H1 (cell line): ENCODE data around the gene CHST11. TPM values are rescaled to one million over a fixed set of nuclear protein-coding genes. Genes with fewer than 3 reads are reported as not detected.

Experiments
- CTCF ChIA-PET: fragments of 300-600 bp; sonication (Branson Sonifier 250); formaldehyde crosslinking; loops from one replicate; lab custom pipeline; 2021; ENCODE audit not compliant: partially characterized antibody; lab: Charles Lee
- POLR2A ChIA-PET: fragments of 300-600 bp; sonication (Branson Sonifier 250); formaldehyde crosslinking; loops from one replicate; lab custom pipeline; 2021; ENCODE audit warnings: inconsistent platforms; ENCODE audit not compliant: partially characterized antibody; lab: Charles Lee
- DNase-seq, 2 experiments: peaks; one replicate each; pipeline versions ENCODE4 v3.0.0 to v3.0.0-alpha.2; 2010 to 2022; ENCODE audit warnings: low spot score in 2 of 2, low read depth in 1 of 2, mixed read lengths in 1 of 2
- FAIRE-seq: peaks from 2 replicates; lab custom pipeline; 2011; peaks lifted over from hg19 to GRCh38; lab: Jason Lieb, UNC
- H2AFZ ChIP-seq: 2 replicates; pipeline ENCODE4 v1.8.1; 2012; ENCODE audit warnings: low read length, inconsistent platforms
- H2AK5ac ChIP-seq: 2 replicates; pipeline ENCODE4 v1.6.1; 2013; ENCODE audit warnings: low read depth, low read length
- H2BK120ac ChIP-seq: replicated peaks from 2 replicates; pipeline ENCODE3; 2013; ENCODE audit warnings: low read depth, low read length, inconsistent platforms
- H2BK12ac ChIP-seq: 2 replicates; pipeline ENCODE4 v1.6.1; 2013; ENCODE audit warnings: low read depth, low read length
- H2BK15ac ChIP-seq: 2 replicates; pipeline ENCODE4 v1.6.1; 2013; ENCODE audit warnings: low read length
- H2BK20ac ChIP-seq: 2 replicates; pipeline ENCODE4 v1.6.1; 2013; ENCODE audit warnings: low read length
- H2BK5ac ChIP-seq: 2 replicates; pipeline ENCODE4 v1.6.1; 2013; ENCODE audit warnings: low read depth, low read length
- H3K14ac ChIP-seq: 2 replicates; pipeline ENCODE4 v1.6.1; 2013; ENCODE audit warnings: inconsistent platforms; ENCODE audit not compliant: insufficient read length
- H3K18ac ChIP-seq: 2 replicates; pipeline ENCODE4 v1.6.1; 2013; ENCODE audit warnings: low read length; ENCODE audit errors: extremely low read depth
- H3K23ac ChIP-seq: 2 replicates; pipeline ENCODE4 v1.6.1; 2013; ENCODE audit warnings: inconsistent platforms; ENCODE audit not compliant: insufficient read length
- H3K23me2 ChIP-seq: 2 replicates; pipeline ENCODE4 v1.6.1; 2013; ENCODE audit warnings: low read depth, low read length
- H3K27ac ChIP-seq: 2 replicates; pipeline ENCODE4 v1.6.1; 2011; ENCODE audit warnings: low read depth, low read length, inconsistent platforms
- H3K27me3 ChIP-seq, 4 experiments: replicated peaks in 1 of 4; 1 replicate in 1 of 4; 2 replicates in 3 of 4; pipeline versions ENCODE4 v1.6.1 to v1.8.1; 2011 to 2013; ENCODE audit warnings: low read length in 3 of 4, mild to moderate bottlenecking in 3 of 4, inconsistent platforms in 2 of 4, mixed read lengths in 2 of 4, moderate library complexity in 1 of 4; ENCODE audit not compliant: control insufficient read depth in 3 of 4, insufficient read depth in 3 of 4; ENCODE audit errors: extremely low read depth in 1 of 4
- H3K36me3 ChIP-seq, 4 experiments: 2 replicates each; pipeline versions ENCODE4 v1.6.1 to v1.8.1; 2011 to 2013; ENCODE audit warnings: mild to moderate bottlenecking in 4 of 4, low read length in 3 of 4, moderate library complexity in 2 of 4, control low read depth in 1 of 4, inconsistent platforms in 1 of 4; ENCODE audit not compliant: insufficient read depth in 4 of 4, control insufficient read depth in 2 of 4
- H3K4ac ChIP-seq: replicated peaks from 2 replicates; pipeline ENCODE3; 2013; ENCODE audit warnings: low read length, low read depth, mixed read lengths, inconsistent platforms; ENCODE audit not compliant: insufficient read length
- H3K4me1 ChIP-seq, 4 experiments: replicated peaks in 1 of 4; 1 replicate in 1 of 4; 2 replicates in 3 of 4; pipeline versions ENCODE4 v1.6.1 to v1.8.1; 2011 to 2013; ENCODE audit warnings: low read length in 3 of 4, inconsistent platforms in 2 of 4, mixed read lengths in 1 of 4; ENCODE audit not compliant: insufficient read depth in 4 of 4, control insufficient read depth in 3 of 4
- H3K4me2 ChIP-seq, 2 experiments: 2 replicates each; pipeline versions ENCODE4 v1.6.1 to v1.8.1; 2011 to 2013; ENCODE audit warnings: low read depth in 2 of 2, low read length in 2 of 2, control low read depth in 1 of 2, inconsistent platforms in 1 of 2, mild to moderate bottlenecking in 1 of 2; ENCODE audit not compliant: insufficient read depth in 1 of 2
- H3K4me3 ChIP-seq, 4 experiments: fragments of 200-600, 300-600 bp in 1 of 4; sonication (generic), shearing (Covaris generic), sonication (Bioruptor Twin) in 1 of 4; 2 replicates each; pipeline versions ENCODE4 v1.5.1 to v1.8.1; 2011 to 2016; ENCODE audit warnings: low read length in 4 of 4, low read depth in 3 of 4, control low read depth in 2 of 4, inconsistent platforms in 2 of 4, mild to moderate bottlenecking in 2 of 4, mixed read lengths in 1 of 4, moderate library complexity in 1 of 4; ENCODE audit not compliant: insufficient read depth in 2 of 4; ENCODE audit errors: extremely low read depth in 1 of 4
- H3K56ac ChIP-seq: replicated peaks from 2 replicates; pipeline ENCODE3; 2013; ENCODE audit warnings: low read depth, mild to moderate bottlenecking, mixed read lengths, low read length, inconsistent platforms; ENCODE audit not compliant: insufficient read length
- H3K79me1 ChIP-seq: 2 replicates; pipeline ENCODE4 v1.6.1; 2013; ENCODE audit warnings: low read depth, low read length, control low read depth
- H3K79me2 ChIP-seq, 2 experiments: 2 replicates each; pipeline versions ENCODE4 v1.6.1 to v1.8.1; 2012 to 2013; ENCODE audit warnings: low read length in 2 of 2, mild to moderate bottlenecking in 2 of 2, inconsistent platforms in 1 of 2; ENCODE audit not compliant: insufficient read depth in 2 of 2, control insufficient read depth in 1 of 2
- H3K9ac ChIP-seq, 4 experiments: replicated peaks in 1 of 4; 1 replicate in 1 of 4; 2 replicates in 3 of 4; pipeline versions ENCODE4 v1.6.1 to v1.8.1; 2011 to 2013; ENCODE audit warnings: low read depth in 3 of 4, low read length in 3 of 4, control low read depth in 2 of 4, mild to moderate bottlenecking in 2 of 4, moderate library complexity in 2 of 4, inconsistent platforms in 1 of 4; ENCODE audit errors: extremely low read depth in 1 of 4
- H3K9me3 ChIP-seq, 2 experiments: 2 replicates each; pipeline versions ENCODE4 v1.6.1 to v1.8.1; 2012 to 2013; ENCODE audit warnings: mild to moderate bottlenecking in 2 of 2, moderate library complexity in 2 of 2, control low read depth in 1 of 2, inconsistent platforms in 1 of 2, low read depth in 1 of 2, low read length in 1 of 2, mixed read lengths in 1 of 2; ENCODE audit not compliant: insufficient read depth in 2 of 2
- H4K20me1 ChIP-seq, 2 experiments: replicated peaks in 1 of 2; 2 replicates each; pipeline versions ENCODE3 to v1.8.1; 2011 to 2013; ENCODE audit warnings: inconsistent platforms in 2 of 2, low read length in 2 of 2, mild to moderate bottlenecking in 1 of 2; ENCODE audit not compliant: insufficient read depth in 2 of 2, control insufficient read depth in 1 of 2
- H4K5ac ChIP-seq: 2 replicates; pipeline ENCODE4 v1.6.1; 2013; ENCODE audit warnings: low read length, low read depth, mixed read lengths, inconsistent platforms; ENCODE audit not compliant: insufficient read length
- H4K8ac ChIP-seq: 2 replicates; pipeline ENCODE4 v1.8.0; 2013; ENCODE audit warnings: mild to moderate bottlenecking, moderate library complexity, low read length, inconsistent platforms; ENCODE audit not compliant: insufficient read depth; ENCODE audit errors: extremely low read depth
- H4K91ac ChIP-seq: replicated peaks from 2 replicates; pipeline ENCODE3; 2013; ENCODE audit warnings: low read length, mixed read lengths, inconsistent platforms; ENCODE audit not compliant: insufficient read length
- BRCA1 ChIP-seq: IDR thresholded peaks from 2 replicates; pipeline ENCODE4 v1.6.1; 2012; ENCODE audit warnings: low read depth, low read length, improper control_type of control experiment
- EGR1 ChIP-seq: IDR thresholded peaks from 2 replicates; pipeline ENCODE4 v1.6.1; 2011; ENCODE audit warnings: low read depth, low read length, borderline replicate concordance
- KDM4A ChIP-seq: IDR thresholded peaks from one replicate; pipeline ENCODE4 v1.7.1; 2012; ENCODE audit warnings: low read depth, mild to moderate bottlenecking, moderate library complexity, low read length, inconsistent platforms; ENCODE audit not compliant: severe bottlenecking
- POLR2A ChIP-seq, 2 experiments: IDR thresholded peaks; 1 replicate in 1 of 2; 2 replicates in 1 of 2; pipeline ENCODE4 v1.6.1; 2011; ENCODE audit warnings: low read depth in 2 of 2, low read length in 2 of 2, mild to moderate bottlenecking in 2 of 2; ENCODE audit errors: control extremely low read depth in 1 of 2
- RAD21 ChIP-seq, 2 experiments: IDR thresholded peaks in 1 of 2; conservative IDR thresholded peaks in 1 of 2; 2 replicates each; pipeline ENCODE4 v1.6.1; 2011; ENCODE audit warnings: low read depth in 2 of 2, low read length in 2 of 2, improper control_type of control experiment in 1 of 2, inconsistent platforms in 1 of 2, mild to moderate bottlenecking in 1 of 2, moderate library complexity in 1 of 2
- RBBP5 ChIP-seq: IDR thresholded peaks from 2 replicates; pipeline ENCODE4 v1.7.1; 2012; ENCODE audit warnings: low read depth, mild to moderate bottlenecking, inconsistent platforms, low read length, moderate library complexity, borderline replicate concordance
- SAP30 ChIP-seq: fragments of 300-600 bp; sonication (generic); IDR thresholded peaks from 2 replicates; pipeline ENCODE4 v1.7.1; 2012; ENCODE audit warnings: low read length, moderate library complexity, mild to moderate bottlenecking, inconsistent platforms; ENCODE audit not compliant: insufficient read depth, insufficient replicate concordance
- SIN3A ChIP-seq, 2 experiments: IDR thresholded peaks in 1 of 2; conservative IDR thresholded peaks in 1 of 2; 2 replicates each; pipeline ENCODE4 v1.6.1; 2011 to 2012; ENCODE audit warnings: low read length in 2 of 2, improper control_type of control experiment in 1 of 2, low read depth in 1 of 2, mild to moderate bottlenecking in 1 of 2
- SP1 ChIP-seq: IDR thresholded peaks from 2 replicates; pipeline ENCODE4 v1.6.1; 2011; ENCODE audit warnings: low read depth, low read length
- SRF ChIP-seq: IDR thresholded peaks from 2 replicates; pipeline ENCODE4 v1.6.1; 2011; ENCODE audit warnings: mild to moderate bottlenecking, low read depth, low read length, moderate library complexity
- TEAD4 ChIP-seq: IDR thresholded peaks from 2 replicates; pipeline ENCODE4 v1.6.1; 2012; ENCODE audit warnings: low read depth, low read length, inconsistent platforms, mixed read lengths
- YY1 ChIP-seq: IDR thresholded peaks from 2 replicates; pipeline ENCODE4 v1.6.1; 2011; ENCODE audit warnings: low read depth, mild to moderate bottlenecking, low read length
- WGBS, 2 experiments: shearing (Covaris generic) in 1 of 2; methylation state at CpG; one replicate each; pipeline versions ENCODE4 v1.1.6 to v1.1.7; 2013 to 2015; ENCODE audit warnings: low lambda C conversion rate in 2 of 2, mixed read lengths in 2 of 2, inconsistent platforms in 1 of 2, low coverage in 1 of 2, missing lambda C conversion rate in 1 of 2; ENCODE audit not compliant: insufficient replicate concordance in 2 of 2, insufficient coverage in 1 of 2, insufficient read length in 1 of 2; ENCODE audit errors: extremely low coverage in 1 of 2, missing lambda C conversion rate in 1 of 2; 5-methylcytosine and 5-hydroxymethylcytosine counted together
- polyA plus RNA-seq, 7 experiments: library from polyadenylated mRNA; depleted of rRNA in 3 of 7; stranded (reverse) in 5 of 7; unstranded in 2 of 7; fragments of >200 nt in 5 of 7; fragments of 200-250 nt in 2 of 7; gene quantifications; 1 replicate in 5 of 7; 2 replicates in 1 of 7; 4 replicates in 1 of 7; pipeline versions ENCODE4 v1.2.1 to v1.2.3, GENCODE V29; 2011 to 2013; ENCODE audit warnings: missing spikeins in 2 of 7, mixed read lengths in 2 of 7
- total RNA-seq: library from RNA; stranded (reverse); fragmentation: NEBNext Ultra II Directional; extraction: Animal tissue kit (Norgen Biotek cat#: 25700); gene quantifications from 2 replicates; pipeline ENCODE4 v1.2.1, GENCODE V29; 2021

Gene CHST11
- total and polyA plus RNA-seq, 2 of the 8 experiments (the other 6 are each of a cell fraction or from before 2014, with no cell fraction given): 14.4 to 20.8 TPM

GRCh38 chr12:104654665-104655609, 198.2 kb downstream of the CHST11 start:
- Histone ChIP-seq H4K5ac (no peak overlapping the region), H4K8ac (no peak overlapping the region; the same call in 1 of the 2 replicates), H2BK12ac (no peak overlapping the region), H4K91ac (no peak overlapping the region), H3K56ac (no peak overlapping the region), H3K4ac (no peak overlapping the region), H3K18ac (no peak overlapping the region), H3K23ac (no peak overlapping the region), H3K23me2 (no peaks in the 10 kb centered on the region), H3K4me2 (no peak overlapping the region; a peak in 1 of 4 replicates), H3K79me2 (no peaks in the 10 kb centered on the region), H3K14ac (no peak overlapping the region), H3K9ac (no peak overlapping the region), H2BK120ac (no peak overlapping the region), H2BK5ac (no peak overlapping the region), H3K9me3 (no peaks in the 10 kb centered on the region), H2BK20ac (no peak overlapping the region), H3K79me1 (no peaks in the 10 kb centered on the region), H2AK5ac (no peak overlapping the region), H2BK15ac (no peak overlapping the region), H4K20me1 (no peaks in the 10 kb centered on the region)
- no peak for FAIRE-seq
- DNase-seq: no peak
- TF ChIP-seq KDM4A (no peak), POLR2A (IDR thresholded peaks at IDR 0.05; ENCODE audit: control extremely low read depth in 1 of 2, low read depth in 2 of 2, low read length in 2 of 2) (no peak), EGR1 (no peak), YY1 (no peak), RBBP5 (no peak), TEAD4 (no peak), SP1 (no peak), SRF (no peak), RAD21 (IDR thresholded peaks at IDR 0.05 in 1 of 2, conservative IDR thresholded peaks at IDR 0.05 in 1 of 2; ENCODE audit: low read depth in 2 of 2, low read length in 2 of 2) (no peak), BRCA1 (no peak), SAP30 (no peak), SIN3A (conservative IDR thresholded peaks at IDR 0.05 in 1 of 2, IDR thresholded peaks at IDR 0.05 in 1 of 2; ENCODE audit: low read depth in 1 of 2, low read length in 2 of 2) (no peak)
- TF ChIP-seq, all 59 proteins: peak for 0
- H3K27me3 ChIP-seq: no peaks in the 10 kb centered on the region
- no peak overlapping the region for H3K4me3 ChIP-seq
- H2AFZ ChIP-seq: no peak overlapping the region
- peaks cover 1 to 16% (median 12%) of the 10 kb centered on the region in 4 experiments; a peak in 5 of 7 replicates for H3K4me1 ChIP-seq
- no peak overlapping the region for H3K27ac ChIP-seq
- ChIA-PET CTCF (interaction anchor here (0.6 to 2.2 kb wide), 35 partner anchors 8 to 429 kb away, joined by 3 to 28 read pairs (median 4); partner anchors contain the start of gene CHST11), POLR2A (interaction anchor here (1.1 kb wide), 1 partner anchor 17 kb away, joined by 4 read pairs; no protein-coding TSS in a partner anchor)
- 71% methylated on average over 16 of the region's 16 CpGs; no CpG with 5 or more reads in 1 of the 2 experiments for WGBS, 2 experiments
- H3K36me3 ChIP-seq: no peaks in the 10 kb centered on the region
